Panc1 (cell line): ENCODE measurements around the gene APCDD1L.

ENCODE experiments used
- CTCF ChIP-seq: fragments of 450-650 bp; IDR thresholded peaks from 2 replicates; pipeline ENCODE4 v1.5.1; 2017; ENCODE audit warnings: mild to moderate bottlenecking
- POLR2AphosphoS5 ChIP-seq: IDR thresholded peaks from 2 replicates; pipeline ENCODE4 v1.6.1; 2012; ENCODE audit warnings: mild to moderate bottlenecking, low read depth, low read length, moderate library complexity
- REST ChIP-seq, 2 experiments: IDR thresholded peaks; 2 replicates each; pipeline ENCODE4 v1.6.1; 2011 to 2012; ENCODE audit warnings: low read depth in 2 of 2, control low read depth in 1 of 2, low read length in 1 of 2, mild to moderate bottlenecking in 1 of 2, moderate library complexity in 1 of 2; ENCODE audit not compliant: insufficient read depth in 1 of 2
- TCF7L2 ChIP-seq: IDR thresholded peaks from 2 replicates; pipeline ENCODE4 v1.6.1; 2011; ENCODE audit warnings: mild to moderate bottlenecking, low read depth, low read length, inconsistent platforms

GRCh38 chr20:58550275-58551059 is 35.3 kb upstream of the APCDD1L start:
- TF ChIP-seq POLR2AphosphoS5 (no peak), CTCF (no peak), REST (IDR thresholded peaks at IDR 0.05; ENCODE audit: insufficient read depth in 1 of 2, low read depth in 2 of 2, low read length in 1 of 2) (no peak), TCF7L2 (no peak)
